ENCODE data around the gene MAST3.
A peak's percentile ranks its signal among the peaks of the same experiment; 100 is the strongest.
"Not testable (repeated sequence)": the region's sequence is repeated elsewhere in the genome, so short reads cannot be mapped to it uniquely, and the experiment has no call there.

The MAST3 gene

DNA sequence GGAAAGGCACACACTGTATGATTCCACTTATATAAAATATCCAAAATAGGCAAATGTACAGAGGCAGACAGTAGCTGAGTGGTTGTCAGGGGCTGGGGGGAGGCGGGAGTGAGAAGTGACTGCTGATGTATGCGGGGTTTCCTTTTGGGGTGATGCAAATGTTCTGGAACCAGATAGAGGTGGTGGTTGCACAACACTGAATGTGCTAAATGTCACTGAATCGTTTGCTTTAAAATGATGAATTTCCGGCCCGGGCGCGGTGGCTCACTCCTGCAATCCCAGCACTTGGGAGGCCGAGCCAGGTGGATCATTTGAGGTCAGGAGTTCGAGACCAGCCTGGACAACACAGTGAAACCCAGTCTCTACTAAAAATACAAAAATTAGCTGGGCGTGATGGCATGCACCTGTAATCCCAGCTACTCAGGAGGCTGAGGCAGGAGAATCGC, 8.5 kb upstream of the MAST3 start:
- not testable (repeated sequence) for DNase-seq

DNA sequence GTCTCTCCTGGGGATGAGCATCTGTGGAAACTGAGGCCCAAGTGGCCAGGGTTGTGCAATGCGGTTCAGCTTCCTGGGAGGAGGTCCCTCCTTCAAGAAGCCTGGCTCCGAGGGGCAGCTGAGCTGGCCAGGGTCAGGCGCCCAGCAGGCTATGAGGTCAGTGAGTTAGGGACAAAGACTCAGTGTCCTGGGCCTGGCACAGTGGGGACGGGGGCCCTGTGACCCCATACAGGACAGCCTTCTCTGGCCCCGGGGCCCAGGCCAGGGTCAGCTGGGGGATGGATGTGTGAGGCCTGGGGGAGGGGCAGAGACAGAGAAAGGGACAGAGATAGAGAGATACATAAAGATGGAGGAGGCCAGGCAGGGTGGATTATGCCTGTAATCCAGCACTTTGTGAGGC, 7.9 kb upstream of the MAST3 start:
- no peak for DNase-seq

DNA sequence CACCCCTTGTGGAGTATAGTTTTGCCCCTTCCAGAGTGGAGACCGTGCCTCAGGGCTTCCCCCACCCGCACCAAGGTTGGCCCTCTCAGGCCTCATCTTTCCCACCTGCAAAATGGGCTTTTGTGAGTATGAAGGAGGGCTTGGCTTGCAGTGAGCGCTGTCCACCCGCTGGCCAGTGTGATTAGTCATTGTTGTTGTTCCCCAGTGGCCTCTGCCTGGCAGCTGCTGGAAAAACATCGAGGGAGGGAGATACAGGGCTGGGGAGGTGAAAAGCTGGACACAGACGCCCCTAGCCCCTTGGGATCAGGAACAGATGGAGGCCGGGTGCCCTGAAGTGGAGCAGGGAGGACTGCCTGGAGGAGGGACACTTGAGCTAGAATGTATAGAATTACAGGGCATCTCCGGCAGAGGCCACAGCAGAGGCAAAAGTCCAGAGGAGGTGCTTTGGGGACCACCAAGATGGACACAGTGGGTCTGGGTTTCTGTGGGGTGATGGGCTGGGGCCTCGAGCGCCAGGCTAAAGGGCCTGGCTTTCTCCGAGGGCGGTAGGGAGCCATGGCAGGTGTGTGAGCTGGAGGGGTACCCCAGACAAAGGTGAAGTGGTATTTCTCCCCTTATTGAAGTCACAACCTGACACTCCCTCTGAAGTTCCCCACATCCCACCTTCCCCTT, 6.9 kb upstream of the MAST3 start:
- DNase-seq, result no peak

DNA sequence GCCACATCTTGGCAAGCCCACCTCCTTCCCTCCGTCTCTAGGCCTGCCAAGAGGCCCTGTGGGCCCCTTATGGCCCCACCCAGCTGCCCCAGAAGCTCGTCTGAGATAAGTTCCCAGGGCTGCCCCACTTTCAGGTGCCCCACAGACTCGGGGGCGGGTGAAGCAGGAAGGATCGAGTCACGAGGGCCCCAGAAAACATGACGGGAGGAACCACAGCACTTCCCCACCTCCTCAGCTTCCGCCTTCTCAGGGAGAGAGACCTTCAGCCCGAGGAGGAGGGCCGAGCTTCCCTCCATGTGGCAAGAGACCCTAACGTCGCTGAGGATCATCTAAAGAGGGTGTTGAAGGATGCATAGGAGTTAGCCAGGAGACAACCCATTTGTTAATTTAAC, 6.4 kb upstream of the MAST3 start:
- no peak for DNase-seq

DNA sequence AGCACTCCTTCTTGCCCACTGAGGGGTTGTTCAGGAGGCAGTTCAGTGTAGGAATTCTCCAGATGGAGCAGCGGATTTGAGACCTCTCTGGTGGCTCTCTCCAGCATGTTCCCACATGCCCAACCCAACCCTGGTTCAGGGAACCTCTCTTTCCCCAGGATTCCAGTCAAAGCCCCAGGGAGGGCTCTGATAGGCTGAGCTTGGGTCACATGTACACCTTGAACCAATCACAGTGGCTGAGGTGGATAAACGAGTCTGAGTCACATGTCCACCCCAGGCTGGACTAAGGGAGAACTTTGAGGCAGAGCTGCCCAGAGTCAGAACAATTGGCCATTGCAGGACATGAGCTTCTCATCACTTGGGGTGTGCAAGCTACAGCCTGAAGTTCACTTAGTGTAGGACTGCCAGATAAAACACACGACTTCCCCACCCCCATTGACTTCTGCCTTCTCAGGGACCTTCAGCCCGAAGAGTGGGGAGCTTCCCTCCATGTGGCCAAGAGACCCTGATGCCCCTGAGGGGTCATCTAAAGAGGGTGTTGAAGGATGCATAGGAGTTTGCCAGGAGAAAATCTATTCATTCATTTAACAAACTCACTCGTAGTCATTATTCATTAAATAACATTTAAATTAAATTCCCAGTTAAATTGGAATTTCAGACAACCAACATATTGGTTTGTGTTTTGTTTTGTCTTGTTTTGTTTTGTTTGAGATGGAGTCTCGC, 4.0 kb upstream of the MAST3 start:
- no peak for DNase-seq

DNA sequence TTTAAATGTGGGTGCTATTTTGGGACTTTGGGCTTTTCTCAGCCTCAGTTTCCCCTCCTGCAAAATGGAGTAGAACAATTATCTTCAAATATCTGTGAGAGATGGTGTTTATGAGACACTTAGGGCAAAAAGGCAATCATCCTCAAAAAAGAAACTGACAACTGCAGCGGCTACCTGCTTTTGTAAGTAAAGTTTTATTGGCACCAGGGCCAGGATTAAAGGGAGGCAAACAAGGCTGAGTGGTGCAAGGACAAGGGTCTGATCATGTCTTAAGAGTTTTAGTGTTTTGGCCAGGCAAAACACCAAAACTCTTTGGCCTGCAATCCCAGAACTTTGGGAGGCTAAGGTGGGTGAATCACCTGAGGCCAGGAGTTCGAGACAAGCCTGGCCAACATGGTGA, 1.3 kb upstream of the MAST3 start:
- DNase-seq, result no peak

DNA sequence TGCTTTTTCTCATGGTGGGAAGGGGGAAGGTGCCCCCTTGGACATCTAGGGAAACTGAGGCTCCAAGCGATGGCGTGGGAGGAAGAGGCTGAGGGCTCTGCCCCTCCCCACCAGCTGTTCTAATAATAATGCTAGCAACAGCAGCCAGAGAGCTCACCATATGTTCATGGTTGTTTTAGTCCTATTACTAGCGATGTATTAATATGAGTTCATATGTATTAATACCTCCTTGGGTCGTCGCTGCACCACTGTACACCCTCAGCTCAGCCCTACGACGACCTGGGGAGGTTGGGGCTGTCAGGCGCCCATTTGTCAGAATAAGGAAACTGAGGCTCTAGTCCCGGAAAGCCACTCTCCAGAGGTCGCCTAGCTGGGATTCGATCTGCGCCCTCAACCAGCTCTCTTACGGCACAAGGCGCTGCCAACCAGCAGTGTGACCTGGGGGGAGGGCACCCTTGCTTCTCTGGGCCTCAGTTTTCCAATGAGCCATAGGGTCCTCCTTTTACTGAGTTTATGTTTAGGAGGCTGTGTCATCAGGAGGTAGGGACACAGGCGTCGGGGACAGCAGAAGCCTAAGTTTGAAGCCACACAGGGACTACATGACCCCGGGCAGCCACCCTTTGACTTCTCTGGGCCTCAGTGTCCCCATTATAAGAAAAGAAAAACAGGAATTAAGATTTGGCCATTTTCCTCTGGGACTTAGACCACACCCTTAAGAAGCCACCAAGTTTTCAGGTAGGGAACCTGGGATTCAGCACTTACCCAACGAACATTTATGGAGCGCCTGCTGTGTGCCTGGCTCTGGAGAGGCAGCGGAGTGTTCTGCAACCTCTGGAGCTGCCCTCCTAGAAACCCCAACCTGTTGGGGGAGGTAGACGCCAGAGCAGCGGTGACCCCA, 664 bp downstream of the MAST3 start:
- no peak for DNase-seq

DNA sequence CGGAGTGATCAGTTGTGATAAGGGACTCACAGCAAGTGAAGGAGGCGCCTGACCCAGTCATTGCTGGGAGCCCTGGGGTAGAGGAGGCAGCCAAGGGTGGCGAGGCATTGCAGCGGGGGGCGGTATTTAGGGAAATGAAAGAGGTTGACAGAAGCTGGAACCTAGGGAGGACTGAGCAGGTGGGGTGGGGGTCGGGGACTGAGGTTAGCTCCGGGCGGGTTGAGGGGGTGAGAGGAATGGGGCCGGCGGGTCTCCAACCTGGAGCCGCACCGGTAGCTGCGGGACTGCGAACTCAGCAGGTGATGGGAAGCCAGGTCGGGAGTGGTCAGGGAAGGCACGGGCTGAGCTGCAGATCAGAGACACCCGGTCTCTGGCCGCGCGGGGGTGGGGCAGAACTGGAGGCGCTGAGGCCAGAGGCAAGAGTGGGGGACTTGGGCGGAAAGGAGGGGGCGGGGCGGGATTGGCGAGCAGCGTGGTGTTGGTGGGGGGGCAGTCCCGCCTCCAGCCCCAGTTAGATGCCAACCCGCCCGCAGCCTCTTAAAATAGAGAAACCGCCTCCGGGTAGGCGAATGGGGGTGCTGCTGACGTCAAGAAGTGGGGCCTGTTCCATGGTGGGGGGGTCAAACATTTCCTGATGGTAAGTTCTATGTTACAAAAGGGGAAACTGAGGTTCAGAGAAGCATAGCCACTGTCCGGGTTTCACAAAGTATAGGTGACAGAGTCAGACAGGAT, 1.5 kb downstream of the MAST3 start:
- DNase-seq, result no peak

DNA sequence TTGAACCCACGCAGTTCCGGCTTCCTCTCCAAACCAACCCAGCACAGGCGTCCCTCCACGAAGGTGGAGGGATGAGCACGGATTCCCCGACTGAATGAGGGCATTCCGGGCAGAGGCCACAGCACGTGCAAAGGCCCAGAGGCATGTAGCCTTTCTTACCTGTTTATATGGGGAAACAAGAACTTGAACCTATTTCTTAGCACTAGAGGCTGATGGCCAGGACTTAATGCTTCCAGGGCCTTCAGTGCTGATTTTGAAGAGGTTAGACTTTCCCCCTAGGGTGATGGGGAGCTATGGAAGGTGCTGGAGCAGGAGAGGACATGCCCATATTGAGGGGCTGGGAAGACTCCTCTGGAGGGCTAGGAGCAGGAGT, 2.0 kb downstream of the MAST3 start:
- DNase-seq, result no peak

DNA sequence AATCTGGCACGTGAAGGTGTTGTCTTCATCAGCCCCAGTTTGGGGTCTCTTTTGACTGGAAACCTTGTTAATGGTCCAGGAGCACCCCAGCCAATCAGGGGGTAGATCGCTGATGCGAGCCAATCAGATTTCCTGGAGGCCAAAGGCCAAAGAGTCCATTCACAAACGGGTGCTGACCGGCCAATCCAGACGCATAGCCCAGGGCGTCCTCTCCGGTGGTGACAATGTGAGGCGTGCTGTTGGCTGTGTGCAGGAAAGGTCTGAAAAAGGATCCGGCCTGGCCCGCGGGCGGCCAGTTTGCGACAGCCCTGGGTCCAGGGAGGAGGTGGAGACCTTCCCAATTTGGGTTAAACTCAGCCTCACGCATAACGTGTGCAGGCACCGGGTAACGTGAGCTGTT, 3.1 kb downstream of the MAST3 start:
- no peak for DNase-seq

DNA sequence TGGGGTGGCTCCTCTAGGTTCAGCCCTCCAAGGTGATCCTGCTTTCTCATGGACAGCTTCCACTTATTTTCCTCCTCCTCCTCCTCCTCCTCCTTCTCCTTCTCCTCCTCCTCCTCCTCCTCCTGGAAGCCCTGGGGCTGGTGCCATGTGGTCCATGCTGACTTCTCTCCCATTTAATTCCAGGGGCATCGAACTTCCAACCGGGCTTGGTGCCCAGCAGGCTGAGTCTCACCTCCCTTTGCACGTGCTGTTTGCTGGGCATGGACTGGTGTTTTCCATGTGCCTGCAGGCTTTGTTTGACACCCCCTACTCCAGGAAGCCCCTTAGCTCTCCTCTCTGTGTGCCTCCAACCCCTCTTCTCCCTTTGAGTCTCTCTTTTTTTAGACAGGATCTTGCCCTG, 3.7 kb downstream of the MAST3 start:
- DNase-seq, result no peak

DNA sequence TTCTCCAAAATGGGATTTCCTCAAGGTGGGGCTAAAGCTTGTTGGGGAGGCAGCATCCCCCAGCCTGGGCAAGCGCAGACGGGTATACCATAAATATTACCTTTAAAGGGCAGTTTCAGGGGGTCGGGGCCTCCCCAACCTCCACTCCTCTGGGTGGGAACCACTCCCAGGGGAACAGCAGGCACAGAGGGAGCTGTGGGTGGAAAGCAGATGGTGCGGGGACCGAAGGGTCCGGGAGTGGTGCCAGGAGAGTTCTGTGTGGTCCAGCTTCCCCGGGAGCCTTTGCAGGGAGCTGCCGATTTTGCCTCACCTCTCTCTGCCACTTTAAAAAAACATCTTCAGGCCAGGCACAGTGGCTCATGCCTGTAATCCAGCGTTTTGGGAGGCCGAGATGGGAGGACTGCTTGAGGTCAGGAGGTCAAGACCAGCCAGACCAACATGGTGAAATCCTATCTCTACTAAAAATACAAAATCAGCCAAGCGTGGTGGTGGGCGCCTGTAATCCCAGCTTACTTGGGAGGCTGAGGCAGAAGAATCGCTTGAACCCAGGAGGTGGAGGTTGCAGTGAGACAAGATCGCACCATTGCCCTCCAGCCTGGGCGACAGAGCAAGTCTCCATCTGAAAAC, 5.5 kb downstream of the MAST3 start:
- no peak for DNase-seq

DNA sequence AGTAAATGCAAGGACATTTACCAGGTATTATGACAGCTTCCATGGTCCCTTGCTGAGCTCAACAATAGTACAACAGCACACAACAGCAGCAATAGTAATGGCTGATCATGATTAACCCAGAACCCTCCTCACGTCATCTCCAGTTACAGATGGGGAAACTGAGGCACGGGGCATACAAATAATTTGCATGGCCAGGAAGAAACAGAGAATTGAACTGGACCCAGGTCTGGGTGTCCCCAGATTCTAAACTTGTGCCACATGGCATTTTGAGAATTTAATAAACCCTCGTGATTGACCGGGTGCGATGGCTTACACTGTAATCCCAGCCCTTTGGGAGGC, 7.2 kb downstream of the MAST3 start:
- no peak for DNase-seq

DNA sequence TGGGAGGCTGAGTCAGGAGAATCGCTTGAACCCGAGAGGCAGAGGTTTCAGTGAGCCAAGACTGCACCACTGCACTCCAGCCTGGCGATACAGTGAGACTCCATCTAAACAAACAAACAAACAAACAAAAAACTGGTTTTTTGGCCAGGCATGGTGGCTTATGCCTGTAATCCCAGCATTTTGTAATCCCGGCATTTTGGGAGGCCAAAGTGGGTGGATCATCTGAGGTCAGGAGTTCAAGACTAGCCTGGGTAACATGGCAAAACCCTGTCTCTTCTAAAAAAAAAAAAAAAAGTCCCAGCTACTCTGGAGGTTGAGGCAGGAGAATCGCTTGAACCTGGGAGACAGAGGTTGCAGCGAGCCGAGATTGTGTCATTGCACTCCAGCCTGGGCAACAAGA, 7.7 kb downstream of the MAST3 start:
- DNase-seq, result not testable (repeated sequence)

DNA sequence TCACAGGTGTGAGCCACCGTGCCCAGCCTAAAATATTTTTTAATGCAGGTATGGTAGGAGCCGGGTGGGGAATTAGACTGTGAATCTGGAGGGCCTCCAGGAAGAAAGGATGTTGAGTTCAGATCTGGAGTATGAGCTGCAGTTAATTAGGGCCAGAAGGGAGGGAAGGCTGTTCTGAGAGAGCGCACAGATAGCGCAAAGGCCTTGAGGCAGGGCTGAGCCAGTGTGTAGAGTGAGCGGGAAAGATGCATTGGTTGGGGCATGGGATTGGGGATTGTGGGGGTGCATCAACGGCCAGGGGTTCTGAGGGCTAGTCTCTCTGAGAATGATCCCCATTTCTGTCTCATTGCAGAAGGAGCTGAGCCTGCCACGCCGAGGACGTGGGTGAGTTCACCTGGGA, 9.7 kb downstream of the MAST3 start:
- DNase-seq, result no peak

DNA sequence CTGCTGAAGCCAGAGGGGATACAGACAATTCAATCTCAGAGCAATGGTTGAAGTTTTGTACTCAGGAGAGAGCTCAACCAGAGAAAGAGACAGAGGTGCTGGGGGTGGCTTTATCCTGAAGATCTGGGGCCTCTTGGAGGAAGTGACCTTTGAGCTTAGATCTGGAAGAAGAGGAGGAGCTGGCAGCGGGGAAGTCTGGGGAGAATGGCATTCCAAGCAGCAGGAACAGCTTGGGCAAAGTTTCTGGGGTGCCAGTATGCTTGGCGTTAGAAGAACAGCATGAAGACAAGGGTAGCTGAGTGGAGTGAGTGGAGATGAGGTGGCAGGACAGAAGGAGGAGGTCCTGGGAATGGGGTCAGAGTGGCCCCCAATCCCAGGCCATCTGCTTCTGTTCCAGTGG, 11.3 kb downstream of the MAST3 start:
- no peak for DNase-seq

DNA sequence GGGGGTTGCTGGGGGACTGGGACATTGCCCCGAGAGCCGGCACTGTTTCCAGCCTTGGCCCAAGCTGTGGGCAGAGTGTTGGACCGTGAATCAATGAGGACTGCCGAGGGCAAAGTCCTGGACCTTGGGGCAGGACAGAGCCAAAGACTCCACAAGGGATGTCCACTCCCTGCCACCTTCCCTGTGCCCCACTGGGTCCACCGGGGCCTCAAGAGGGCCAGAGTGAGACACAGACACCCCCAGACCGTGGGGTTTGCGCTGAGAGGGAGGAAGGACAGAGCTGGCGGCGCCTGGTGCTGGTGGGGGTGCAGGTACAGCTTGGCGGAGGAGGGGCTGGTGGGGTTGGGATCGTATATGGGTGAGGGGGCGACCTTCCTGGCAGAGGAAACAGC, 11.8 kb downstream of the MAST3 start:
- DNase-seq, result no peak

DNA sequence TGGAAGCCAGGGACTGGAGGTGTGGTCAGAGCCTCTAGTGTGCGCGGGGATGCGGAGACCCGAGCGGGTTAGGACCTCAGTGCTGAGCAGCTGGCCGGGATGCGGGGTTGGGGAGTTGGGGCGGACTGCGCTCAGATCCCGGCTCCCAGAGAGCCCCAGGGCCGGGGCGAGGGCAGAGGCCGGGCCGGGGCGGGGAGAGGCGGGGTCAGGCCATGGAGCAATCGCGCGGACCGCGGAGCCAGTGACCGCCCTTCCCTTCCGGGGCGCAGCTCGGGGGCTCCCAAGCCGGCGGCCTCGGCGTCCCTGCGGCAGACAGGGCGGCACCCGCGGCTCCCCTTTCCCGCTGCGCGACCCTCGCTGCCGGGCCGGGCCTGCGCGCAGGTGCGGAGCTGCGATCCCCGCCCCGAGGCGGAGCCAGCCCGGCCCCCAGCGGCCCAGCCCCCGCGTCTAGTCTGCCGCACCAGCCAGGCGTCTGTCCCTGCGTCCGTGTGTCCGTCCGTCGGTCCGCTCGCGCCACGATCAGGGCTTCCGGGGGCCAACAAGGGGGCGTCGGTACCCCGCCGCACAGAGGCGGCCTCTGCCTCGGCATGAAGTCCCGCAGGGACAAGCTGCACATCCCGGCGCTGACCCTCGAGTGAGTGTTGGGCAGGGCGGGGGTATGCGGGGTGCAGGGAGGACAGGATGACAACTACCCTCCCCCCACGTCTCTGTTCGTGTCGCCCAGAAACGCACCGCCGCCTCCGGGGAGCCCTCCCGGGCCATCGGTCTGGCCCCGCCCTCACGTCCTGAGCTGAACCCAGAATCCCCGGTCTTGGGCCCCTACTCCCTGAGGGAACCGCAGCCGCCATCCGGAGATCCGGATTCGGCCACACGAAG, 12.4 kb downstream of the MAST3 start:
- no peak for DNase-seq

DNA sequence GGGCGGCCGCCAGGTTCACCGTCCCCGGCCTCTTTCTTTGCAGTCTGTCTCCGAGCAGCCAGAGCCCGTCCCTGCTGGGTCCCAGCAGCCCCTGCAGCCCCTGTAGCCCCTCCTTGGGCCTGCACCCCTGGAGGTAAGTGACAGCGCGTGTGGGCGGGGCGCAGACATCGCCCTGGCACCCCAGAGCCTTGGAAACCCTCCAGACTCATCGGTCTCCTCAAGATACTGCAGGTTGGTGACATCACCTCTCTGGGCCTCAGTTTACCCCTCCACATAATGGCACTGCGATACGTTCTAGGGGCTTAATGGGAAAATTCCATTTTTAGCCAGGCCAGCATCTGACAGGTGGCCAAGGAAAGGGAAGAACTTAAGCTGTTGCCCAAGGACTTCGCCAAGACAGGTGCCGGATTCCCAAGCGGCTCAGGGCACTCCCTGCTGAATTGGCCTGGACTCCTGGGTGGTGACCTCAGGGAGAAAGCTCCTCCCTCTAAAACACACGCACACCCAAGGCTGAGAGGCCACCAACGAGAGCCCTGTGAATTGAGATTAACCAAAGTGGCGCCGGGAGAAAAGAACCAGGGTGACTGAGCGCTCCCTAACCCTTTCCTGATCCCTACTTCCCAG, 13.1 kb downstream of the MAST3 start:
- DNase-seq, result no peak

DNA sequence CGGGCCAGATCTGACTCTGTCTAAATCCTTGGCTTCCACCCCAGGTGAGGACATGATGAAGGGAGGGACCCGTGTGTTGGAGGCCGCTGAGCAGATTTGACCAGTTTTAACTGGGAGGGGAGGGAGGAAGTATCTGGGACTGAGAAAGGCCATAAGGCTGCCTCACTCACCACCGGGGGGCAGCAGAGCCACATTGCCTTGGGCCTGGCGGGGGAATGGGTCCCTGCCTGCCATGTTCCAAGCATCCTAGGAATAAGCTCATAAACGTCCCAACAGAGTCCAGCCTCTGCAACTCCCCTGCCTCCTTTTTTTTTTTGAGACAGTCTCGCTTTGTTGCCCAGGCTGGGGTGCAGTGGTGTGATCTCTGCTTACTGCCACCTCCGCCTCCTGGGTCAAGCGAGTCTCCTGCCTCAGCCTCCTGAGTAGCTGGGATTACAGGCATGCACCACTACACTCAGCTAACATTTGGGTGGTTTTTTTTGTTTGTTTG, 15.5 kb downstream of the MAST3 start:
- DNase-seq, result peak; percentile 78

DNA sequence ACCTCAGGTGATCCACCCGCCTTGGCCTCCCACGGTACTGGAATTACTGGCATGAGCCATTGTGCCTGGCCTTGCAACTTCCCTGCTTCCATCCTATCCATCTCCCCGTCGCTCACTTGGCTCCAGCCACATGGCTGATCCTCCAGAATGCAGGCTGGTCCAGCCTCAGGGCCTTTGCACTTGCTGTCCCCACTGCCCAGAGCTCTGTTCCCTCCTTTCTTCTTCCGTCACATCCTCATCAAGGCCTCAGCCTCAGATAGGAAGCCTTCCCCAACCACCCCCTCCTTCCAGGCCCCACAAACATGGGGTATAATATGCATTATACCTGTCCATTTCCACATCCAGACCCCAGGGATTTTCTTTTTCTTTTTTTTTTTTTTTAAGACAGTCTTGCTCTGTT, 16.2 kb downstream of the MAST3 start:
- DNase-seq, result no peak

Measured in NCI-H1105 (cell line).